GM18520 (cell line): ENCODE data around the gene C10orf105.

Experiments
- ATAC-seq: cut with Tn5 transposase; IDR thresholded peaks from one replicate; pipeline ENCODE4 v1.9.1; 2021; ENCODE audit not compliant: unreplicated experiment

Gene C10orf105

DNA sequence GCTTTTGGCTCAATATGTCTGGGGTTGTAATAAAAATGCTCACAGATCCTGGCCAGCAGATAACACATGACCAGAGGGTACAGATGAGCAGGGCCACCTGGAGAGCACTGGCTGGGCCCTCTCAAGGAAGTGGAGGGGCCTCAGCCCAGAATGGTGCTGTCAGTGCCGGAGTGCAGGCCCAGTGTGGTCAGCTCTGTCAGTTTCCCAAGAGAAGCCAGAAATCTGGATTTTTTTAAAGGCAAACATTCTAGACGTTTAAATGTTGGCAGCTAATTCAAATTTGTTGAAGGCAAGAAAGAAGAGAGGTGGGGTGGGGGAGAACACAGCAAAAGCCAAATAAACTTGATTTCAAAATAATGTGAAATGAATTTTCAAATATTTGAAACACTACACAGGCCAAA, 2.0 kb downstream of the C10orf105 start:
- ATAC-seq, result no peak

DNA sequence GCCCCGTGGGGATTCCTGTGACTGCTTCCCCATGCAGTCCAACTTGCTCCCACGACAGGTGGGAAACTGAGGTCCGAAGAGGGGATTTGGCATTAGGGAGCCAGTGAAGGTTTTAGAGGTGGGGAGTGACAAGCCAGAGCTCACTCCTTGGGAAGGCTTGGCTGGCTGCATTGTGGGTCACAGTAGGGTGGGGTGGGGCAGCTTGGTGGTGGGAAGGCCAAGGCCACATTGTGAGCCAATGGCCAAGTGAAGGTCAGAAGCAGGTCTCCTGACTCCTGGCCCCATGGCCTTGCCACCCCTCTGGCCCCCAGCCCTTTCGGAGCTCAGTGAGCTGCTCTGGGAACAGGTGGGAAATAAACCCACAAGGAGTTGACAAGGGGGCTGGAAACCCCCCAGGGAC, 2.5 kb downstream of the C10orf105 start:
- ATAC-seq, result no peak

DNA sequence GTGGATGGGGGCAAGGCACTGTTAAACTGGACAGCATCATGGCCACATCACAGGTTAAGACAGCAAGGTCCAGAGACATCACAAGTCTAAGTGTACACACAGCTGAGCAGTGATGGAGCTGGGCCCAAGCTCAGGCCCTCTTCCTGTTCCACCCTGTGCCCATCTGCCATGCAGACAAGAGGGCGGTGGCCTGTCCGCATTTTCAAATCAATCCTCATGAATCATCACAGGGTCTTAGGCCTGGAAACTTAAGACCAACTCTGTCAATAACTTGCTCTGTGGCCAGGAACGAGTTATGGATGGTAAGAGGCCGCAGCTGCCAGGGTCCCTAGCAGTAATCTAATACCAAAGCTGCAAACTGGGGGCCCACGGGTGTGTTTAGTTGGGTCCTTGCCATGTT, 3.2 kb downstream of the C10orf105 start:
- no peak for ATAC-seq

DNA sequence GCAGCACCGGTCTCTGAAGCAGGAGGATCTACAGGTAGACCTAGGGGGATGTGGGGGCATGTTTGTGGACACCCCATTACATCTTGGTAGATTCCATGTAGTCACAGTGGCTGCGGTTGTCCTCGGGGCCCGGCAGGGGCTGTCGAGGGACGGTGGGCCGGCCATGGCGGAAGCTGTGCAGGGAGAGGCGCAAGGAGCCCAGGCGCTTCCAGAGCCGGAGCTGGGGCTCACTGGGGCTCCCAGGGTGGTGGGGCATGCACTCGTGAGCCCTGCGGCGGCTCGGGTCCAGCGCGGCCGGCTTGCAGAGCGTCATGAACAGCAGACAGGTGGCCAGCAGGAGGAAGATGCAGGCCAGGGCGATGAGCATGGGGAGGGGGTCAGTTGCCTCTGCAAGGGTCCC, 3.7 kb downstream of the C10orf105 start:
- no peak for ATAC-seq

- no peak for ATAC-seq
These were observed 4.6 kb downstream of the C10orf105 start for GRCh38 chr10:71715026-71715425.

- ATAC-seq, result no peak
These were observed 5.0 kb downstream of the C10orf105 start for GRCh38 chr10:71714592-71714991.

DNA sequence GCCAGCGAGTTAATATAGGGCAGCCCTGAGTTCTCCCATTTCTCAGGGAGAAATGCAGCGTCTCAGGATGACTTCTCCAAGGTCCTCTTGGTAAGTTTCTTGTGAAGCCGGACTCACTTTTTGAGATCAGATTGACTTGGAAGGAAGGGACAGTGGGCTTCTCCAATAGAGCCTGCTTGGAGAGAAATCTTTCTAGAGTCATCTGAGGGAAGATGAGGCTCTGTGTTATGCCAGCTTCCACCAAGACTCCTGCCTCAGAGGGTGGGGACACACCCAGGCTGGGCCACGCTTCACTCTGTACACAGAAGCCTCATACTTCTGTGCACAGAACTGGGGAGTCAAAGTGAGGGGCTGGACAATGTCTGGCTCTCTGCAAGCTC, 5.6 kb downstream of the C10orf105 start:
- ATAC-seq, result no peak

- no peak for ATAC-seq
These were observed 6.2 kb downstream of the C10orf105 start for GRCh38 chr10:71713135-71714030.

GRCh38 chr10:71712572-71713134, 6.9 kb downstream of the C10orf105 start:
- no peak for ATAC-seq

DNA sequence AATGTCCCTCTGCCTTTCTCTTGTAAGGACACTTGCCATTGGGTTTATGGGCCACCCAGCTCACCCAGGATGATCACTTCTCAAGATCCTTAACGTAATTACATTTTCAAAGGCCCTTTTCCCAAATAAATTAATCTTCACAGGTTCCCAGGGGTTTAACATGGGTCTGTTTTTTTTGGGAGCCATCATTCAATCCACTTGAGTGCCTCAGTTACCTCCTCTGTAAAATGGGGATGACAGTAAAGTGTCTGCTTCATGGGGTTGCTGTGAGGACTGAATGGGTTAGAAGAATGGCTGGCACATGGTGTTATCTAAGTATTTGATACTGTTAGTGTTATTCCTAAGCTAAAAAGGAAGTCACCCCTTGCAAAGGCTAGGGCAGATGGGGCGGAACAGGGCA, 7.4 kb downstream of the C10orf105 start:
- ATAC-seq, result no peak

GRCh38 chr10:71711052-71711623, 8.4 kb downstream of the C10orf105 start:
- ATAC-seq, result no peak

- ATAC-seq, result no peak
These were observed 9.1 kb downstream of the C10orf105 start for GRCh38 chr10:71710519-71710918.

DNA sequence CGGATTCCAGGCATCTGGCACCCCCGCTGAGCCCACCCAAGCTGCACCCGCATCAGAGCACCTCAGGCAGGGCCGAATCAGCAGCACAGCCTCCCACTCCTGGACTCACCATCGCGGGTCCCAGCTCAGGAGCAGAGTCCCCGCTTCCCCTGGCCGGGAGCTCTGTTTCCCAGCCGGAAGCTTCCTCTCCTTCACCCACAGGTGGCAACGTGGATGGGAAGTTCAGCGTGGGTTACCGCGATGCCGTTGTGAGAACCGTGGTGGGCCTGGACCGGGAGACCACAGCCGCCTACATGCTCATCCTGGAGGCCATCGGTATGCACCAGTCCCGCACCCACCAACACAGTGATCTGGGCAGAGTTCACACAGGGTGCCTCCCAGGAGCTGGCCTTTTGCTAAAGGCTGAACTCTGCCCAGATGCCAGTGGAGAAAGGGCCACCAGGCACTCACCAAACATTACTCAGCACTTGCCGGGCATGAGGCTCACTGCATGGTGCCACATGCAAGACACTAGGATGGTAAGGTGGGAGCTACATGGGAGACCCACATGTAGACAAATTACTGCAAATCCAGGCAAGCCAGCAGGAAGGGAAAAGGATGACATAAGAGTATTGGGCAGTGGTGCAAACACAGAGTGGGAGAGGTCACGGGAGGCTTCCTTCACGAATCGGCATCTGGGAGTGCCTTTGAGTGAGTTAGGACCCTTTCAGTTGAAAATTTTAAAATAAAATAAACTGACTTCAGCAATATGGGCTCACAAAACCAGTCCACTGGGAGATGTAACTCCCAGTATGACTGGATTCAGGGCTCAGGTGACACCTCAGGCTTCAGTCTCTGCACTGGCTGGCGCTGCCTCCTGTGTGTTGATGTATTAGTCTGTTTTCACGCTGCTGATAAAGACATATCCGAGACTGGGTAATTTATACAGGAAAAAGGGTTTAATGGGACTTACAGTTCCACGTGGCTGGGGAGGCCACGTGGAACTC, 10.4 kb downstream of the C10orf105 start:
- ATAC-seq, result no peak

DNA sequence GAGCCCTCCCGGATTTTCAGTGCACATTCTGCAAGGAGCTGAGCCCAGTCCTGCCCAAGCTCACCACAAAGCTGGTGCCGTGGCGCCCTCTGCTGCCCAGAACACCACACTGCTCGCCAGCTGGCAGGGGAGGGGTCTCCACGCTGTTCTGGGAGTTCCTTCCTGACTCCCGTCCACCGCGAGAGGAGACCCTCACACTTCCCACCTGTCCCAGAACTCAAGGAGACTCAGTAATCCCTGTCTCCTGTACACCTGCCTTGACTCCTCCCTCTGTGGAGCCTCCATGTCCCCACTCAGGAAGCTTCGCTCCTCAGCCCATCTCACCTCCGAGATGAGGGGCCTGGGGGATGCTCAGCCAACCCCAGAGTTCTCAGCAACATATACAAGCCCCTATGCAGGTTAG, 11.3 kb downstream of the C10orf105 start:
- no peak for ATAC-seq

GRCh38 chr10:71707240-71707789, 12.3 kb downstream of the C10orf105 start:
- no peak for ATAC-seq

- no peak for ATAC-seq
These were observed 13.1 kb downstream of the C10orf105 start for GRCh38 chr10:71706216-71707121.

DNA sequence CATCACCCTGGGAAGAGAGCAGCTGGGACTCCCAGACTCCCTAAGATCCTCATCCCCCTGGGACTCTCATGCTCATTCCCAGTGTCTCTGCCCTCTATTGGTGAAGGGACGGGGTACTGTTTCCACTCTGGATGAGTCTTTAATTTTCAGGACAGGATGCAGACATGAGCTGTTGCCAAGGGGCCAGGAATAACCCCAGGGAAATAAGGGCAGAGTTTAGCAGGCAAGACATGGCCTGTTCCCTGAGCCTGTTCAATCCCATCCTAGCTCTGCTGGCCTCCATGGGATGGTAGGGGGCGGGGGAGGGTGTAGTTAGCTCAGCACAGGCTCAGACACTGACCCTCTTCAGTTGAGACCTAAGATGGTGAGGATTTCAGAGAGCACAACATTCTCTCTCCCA, 14.0 kb downstream of the C10orf105 start:
- no peak for ATAC-seq

GRCh38 chr10:71704816-71705215, 14.8 kb downstream of the C10orf105 start:
- ATAC-seq, result no peak

DNA sequence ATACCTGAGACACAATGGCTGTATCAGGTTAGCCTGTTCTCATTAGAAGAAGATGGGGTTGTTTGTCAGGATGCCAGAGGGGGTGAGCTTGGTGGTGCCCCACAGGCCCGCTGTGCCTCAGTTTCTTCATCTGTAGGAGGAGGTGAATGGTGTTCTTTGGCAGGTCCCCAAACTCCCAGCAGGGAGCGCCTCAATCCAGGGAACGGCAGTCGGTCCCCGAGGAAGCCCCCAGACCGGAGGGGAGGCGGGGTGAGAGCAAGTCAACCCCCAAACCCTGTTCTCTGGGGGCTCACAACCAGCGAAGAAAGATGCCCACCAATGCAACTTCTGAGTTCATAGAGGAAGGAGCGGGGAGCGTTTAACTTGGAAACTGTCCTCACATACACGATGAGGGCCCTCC, 16.0 kb downstream of the C10orf105 start:
- ATAC-seq, result no peak
